ENCODE results near the gene CNBP.

The CNBP gene

GRCh38 chr3:129183569-129184395, at the start of gene CNBP:
Gene CNBP, minus strand, starts transcription at chr3:129183896. Its CDS starts 12,139 bp downstream, at chr3:129171757.
- TF ChIP-seq CTCF (conservative IDR thresholded peaks at IDR 0.05; ENCODE audit: low read length) (no peak), EZH2phosphoT487 (IDR thresholded peaks at IDR 0.05; ENCODE audit: borderline replicate concordance) (no peak)
- H2AFZ ChIP-seq (ENCODE audit: low read length): peak within 1 kb of the TSS; percentile 89
- H3K79me2 ChIP-seq (ENCODE audit: insufficient read depth, low read length): peaks cover 62% of the 10 kb centered on the region
- H3K9ac ChIP-seq (ENCODE audit: low read depth, low read length, poor library complexity, severe bottlenecking): peak within 1 kb of the TSS; percentile 98
- peak within 1 kb of the TSS; percentile 95 for H3K4me2 ChIP-seq (ENCODE audit: low read depth, low read length, poor library complexity, severe bottlenecking)
- H4K20me1 ChIP-seq (ENCODE audit: insufficient read depth, low read length, poor library complexity, severe bottlenecking): peaks cover 45% of the 10 kb centered on the region
- peak within 1 kb of the TSS; percentile 98 for H3K4me3 ChIP-seq (ENCODE audit: low read length, poor library complexity, severe bottlenecking)
- no peaks in the 10 kb centered on the region for H3F3A ChIP-seq (ENCODE audit: low read depth)
- H3K4me1 ChIP-seq (ENCODE audit: insufficient read depth, low read length, poor library complexity, severe bottlenecking): peaks cover 29% of the 10 kb centered on the region
- H3K36me3 ChIP-seq (ENCODE audit: insufficient read depth, low read length): peaks cover 6% of the 10 kb centered on the region; the same call in 1 of the 2 replicates
- H3K27me3 ChIP-seq (ENCODE audit: insufficient read depth, low read length, poor library complexity, severe bottlenecking): peaks cover 4% of the 10 kb centered on the region
- no peaks in the 10 kb centered on the region for H3K9me3 ChIP-seq (ENCODE audit: insufficient read depth, low read depth, low read length)
- H3K9me2 ChIP-seq (replicated peaks; ENCODE audit: low read depth, low read length): no peaks in the 10 kb centered on the region

DNA sequence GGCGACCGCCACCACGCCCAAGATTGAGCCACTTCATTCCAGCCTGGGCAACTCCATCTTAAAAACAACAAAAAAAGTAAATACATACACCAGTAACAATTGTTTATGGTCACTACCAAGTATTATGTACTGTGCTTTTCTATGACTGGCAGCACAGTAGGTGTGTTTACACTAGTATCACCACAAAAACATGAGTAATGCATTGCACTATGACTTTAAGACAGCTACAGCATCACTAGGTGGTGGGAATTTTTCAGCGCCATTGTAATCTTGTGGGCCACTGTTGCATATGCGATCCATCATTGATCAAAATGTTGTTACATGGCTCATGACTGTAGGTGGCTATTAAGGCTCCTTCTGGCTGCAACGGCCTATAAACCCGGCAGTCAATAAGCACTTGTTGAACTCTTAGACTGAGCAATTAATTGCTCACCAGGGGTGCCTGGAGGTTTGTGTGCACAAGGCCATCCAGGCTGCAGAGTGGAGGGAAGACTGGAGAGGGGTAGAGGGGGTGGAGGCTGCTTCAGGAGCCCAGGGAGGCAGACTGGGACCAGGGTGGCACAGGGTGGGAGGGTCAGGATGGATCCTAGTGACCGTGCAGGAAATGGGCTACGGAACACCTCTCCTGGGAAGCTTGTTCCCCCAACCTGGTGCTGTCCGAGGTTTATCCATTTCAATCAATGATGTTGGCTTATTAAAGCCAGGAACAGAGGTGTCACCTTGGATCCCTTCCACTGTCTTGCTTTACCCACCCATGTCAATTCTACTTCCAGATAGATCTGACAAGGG, 47.8 kb upstream of the CNBP start:
- H3F3A ChIP-seq (ENCODE audit: low read depth): no peaks in the 10 kb centered on the region
- H3K79me2 ChIP-seq (ENCODE audit: insufficient read depth, low read length): no peaks in the 10 kb centered on the region
- H3K4me3 ChIP-seq (ENCODE audit: low read length, poor library complexity, severe bottlenecking): no peak overlapping the region
- H3K9ac ChIP-seq (ENCODE audit: low read depth, low read length, poor library complexity, severe bottlenecking): no peak overlapping the region
- H3K9me2 ChIP-seq (replicated peaks; ENCODE audit: low read depth, low read length): no peaks in the 10 kb centered on the region
- H2AFZ ChIP-seq (ENCODE audit: low read length): no peak overlapping the region
- H3K4me1 ChIP-seq (ENCODE audit: insufficient read depth, low read length, poor library complexity, severe bottlenecking): peaks cover 10% of the 10 kb centered on the region
- no peaks in the 10 kb centered on the region for H3K27me3 ChIP-seq (ENCODE audit: insufficient read depth, low read length, poor library complexity, severe bottlenecking)
- H4K20me1 ChIP-seq (ENCODE audit: insufficient read depth, low read length, poor library complexity, severe bottlenecking): no peaks in the 10 kb centered on the region
- no peak for TF ChIP-seq CTCF (conservative IDR thresholded peaks at IDR 0.05; ENCODE audit: low read length)
- no peak for TF ChIP-seq EZH2phosphoT487 (IDR thresholded peaks at IDR 0.05; ENCODE audit: borderline replicate concordance)
- H3K36me3 ChIP-seq (ENCODE audit: insufficient read depth, low read length): no peaks in the 10 kb centered on the region
- H3K4me2 ChIP-seq (ENCODE audit: low read depth, low read length, poor library complexity, severe bottlenecking): no peak overlapping the region
- H3K9me3 ChIP-seq (ENCODE audit: insufficient read depth, low read depth, low read length): no peaks in the 10 kb centered on the region

- no peaks in the 10 kb centered on the region for H3K79me2 ChIP-seq (ENCODE audit: insufficient read depth, low read length)
- H3K9me2 ChIP-seq (replicated peaks; ENCODE audit: low read depth, low read length): no peaks in the 10 kb centered on the region
- H3K4me3 ChIP-seq (ENCODE audit: low read length, poor library complexity, severe bottlenecking): no peak overlapping the region
- H3K9ac ChIP-seq (ENCODE audit: low read depth, low read length, poor library complexity, severe bottlenecking): no peak overlapping the region
- peaks cover 14% of the 10 kb centered on the region for H3K4me1 ChIP-seq (ENCODE audit: insufficient read depth, low read length, poor library complexity, severe bottlenecking)
- H3K9me3 ChIP-seq (ENCODE audit: insufficient read depth, low read depth, low read length): no peaks in the 10 kb centered on the region
- no peak overlapping the region for H2AFZ ChIP-seq (ENCODE audit: low read length)
- H4K20me1 ChIP-seq (ENCODE audit: insufficient read depth, low read length, poor library complexity, severe bottlenecking): no peaks in the 10 kb centered on the region
- no peak overlapping the region for H3K4me2 ChIP-seq (ENCODE audit: low read depth, low read length, poor library complexity, severe bottlenecking)
- no peaks in the 10 kb centered on the region for H3K27me3 ChIP-seq (ENCODE audit: insufficient read depth, low read length, poor library complexity, severe bottlenecking)
- TF ChIP-seq EZH2phosphoT487 (IDR thresholded peaks at IDR 0.05; ENCODE audit: borderline replicate concordance) (no peak), CTCF (conservative IDR thresholded peaks at IDR 0.05; ENCODE audit: low read length) (no peak)
- H3F3A ChIP-seq (ENCODE audit: low read depth): no peaks in the 10 kb centered on the region
- H3K36me3 ChIP-seq (ENCODE audit: insufficient read depth, low read length): no peaks in the 10 kb centered on the region
These were observed 46.8 kb upstream of the CNBP start for GRCh38 chr3:129230311-129231019.

Data from Loucy (cell line).